HepG2 (cell line): ENCODE data around the gene TNFRSF6B. TPM values are rescaled to one million over a fixed set of nuclear protein-coding genes. Genes with fewer than 3 reads are reported as not detected.

Source experiments
- AGO2 ChIP-seq: fragments of 200-400 bp; formaldehyde crosslinking; optimal IDR thresholded peaks from 2 replicates; pipeline ENCODE3; 2017; ENCODE audit warnings: mild to moderate bottlenecking, low read depth, low read length, moderate library complexity
- AKAP8 ChIP-seq: sonication (generic); formaldehyde crosslinking; IDR thresholded peaks from 2 replicates; pipeline ENCODE4 v1.5.1; 2020; ENCODE audit warnings: mild to moderate bottlenecking, missing genetic modification reagents
- BCLAF1 ChIP-seq: fragments of 450-650 bp; IDR thresholded peaks from 2 replicates; pipeline ENCODE4 v1.6.1; 2017; ENCODE audit warnings: mild to moderate bottlenecking
- BORCS8-MEF2B ChIP-seq: sonication (generic); formaldehyde crosslinking; IDR thresholded peaks from 2 replicates; pipeline ENCODE4 v1.8.0; 2022; ENCODE audit warnings: mild to moderate bottlenecking, missing genetic modification reagents
- EED ChIP-seq: sonication (generic); formaldehyde crosslinking; IDR thresholded peaks from 2 replicates; pipeline ENCODE4 v1.5.0; 2020; ENCODE audit warnings: mild to moderate bottlenecking, missing genetic modification reagents
- FOSL2 ChIP-seq: sonication (generic); formaldehyde crosslinking; IDR thresholded peaks from 2 replicates; pipeline ENCODE4 v1.4.0; 2020; ENCODE audit warnings: missing genetic modification reagents
- KAT2B ChIP-seq: fragments of 150-350 bp; IDR thresholded peaks from 2 replicates; pipeline ENCODE4 v1.6.1; 2014; ENCODE audit warnings: low read depth, low read length, borderline replicate concordance
- NFE2 ChIP-seq: sonication (generic); formaldehyde crosslinking; IDR thresholded peaks from 2 replicates; pipeline ENCODE4 v1.4.0; 2020; ENCODE audit warnings: missing genetic modification reagents
- NFIB ChIP-seq: sonication (generic); formaldehyde crosslinking; IDR thresholded peaks from 2 replicates; pipeline ENCODE4 v1.9.0; 2021; ENCODE audit warnings: missing genetic modification reagents, mild to moderate bottlenecking, borderline replicate concordance
- REXO4 ChIP-seq: sonication (generic); formaldehyde crosslinking; IDR thresholded peaks from 2 replicates; pipeline ENCODE4 v1.8.0; 2022; ENCODE audit warnings: missing genetic modification reagents, mild to moderate bottlenecking, borderline replicate concordance
- RXRA ChIP-seq: sonication (generic); formaldehyde crosslinking; IDR thresholded peaks from 2 replicates; pipeline ENCODE4 v1.5.1; 2020; ENCODE audit warnings: missing genetic modification reagents
- TOE1 ChIP-seq: sonication (generic); formaldehyde crosslinking; IDR thresholded peaks from 2 replicates; pipeline ENCODE4 v1.4.0; 2020; ENCODE audit warnings: mild to moderate bottlenecking, missing genetic modification reagents
- ZFP41 ChIP-seq: sonication (generic); formaldehyde crosslinking; IDR thresholded peaks from 2 replicates; pipeline ENCODE4 v1.4.0; 2020; ENCODE audit warnings: mild to moderate bottlenecking, missing genetic modification reagents, borderline replicate concordance
- ZFP91 ChIP-seq: sonication (generic); formaldehyde crosslinking; IDR thresholded peaks from 2 replicates; pipeline ENCODE4 v1.9.0; 2022; ENCODE audit warnings: missing genetic modification reagents, mild to moderate bottlenecking, borderline replicate concordance
- ZKSCAN1 ChIP-seq: fragments of 150-350 bp; IDR thresholded peaks from 2 replicates; pipeline ENCODE4 v1.6.1; 2014; ENCODE audit warnings: low read length
- ZMYM2 ChIP-seq: sonication (generic); formaldehyde crosslinking; IDR thresholded peaks from 2 replicates; pipeline ENCODE4 v1.8.0; 2022; ENCODE audit warnings: mild to moderate bottlenecking, missing genetic modification reagents
- ZNF550 ChIP-seq: sonication (generic); formaldehyde crosslinking; IDR thresholded peaks from 2 replicates; pipeline ENCODE4 v1.4.0; 2020; ENCODE audit warnings: mild to moderate bottlenecking, missing genetic modification reagents, borderline replicate concordance
- polyA plus RNA-seq, 8 experiments: library from polyadenylated mRNA; depleted of rRNA in 3 of 8; stranded (reverse) in 7 of 8; unstranded in 1 of 8; fragments of >200 nt; fragmentation: Illumina TruSeq in 4 of 8; extraction: Trizol in 4 of 8; gene quantifications; 2 replicates each; pipeline versions ENCODE4 v1.2.1 to v1.2.3, GENCODE V29; 2011 to 2016; ENCODE audit warnings: low read depth in 4 of 8, missing spikeins in 1 of 8, mixed read lengths in 1 of 8; ENCODE audit not compliant: insufficient read depth in 1 of 8
- total RNA-seq, 5 experiments: library from RNA; depleted of rRNA; stranded (reverse); fragments of >200 nt; fragmentation: Illumina TruSeq; extraction: Trizol; gene quantifications; 2 replicates each; pipeline ENCODE4 v1.2.3, GENCODE V29; 2016; ENCODE audit warnings: low read depth in 1 of 5
- TF ChIP-seq, protein P1 (sequence below): IDR thresholded peaks from 2 replicates; pipeline ENCODE4 v1.6.1; 2016; ENCODE audit warnings: mild to moderate bottlenecking, missing biosample characterization, missing genetic modification reagents
- TF ChIP-seq, protein P2 (sequence below): sonication (generic); formaldehyde crosslinking; IDR thresholded peaks from 2 replicates; pipeline ENCODE4 v1.4.0; 2020; ENCODE audit warnings: missing genetic modification reagents

Gene TNFRSF6B
- total and polyA plus RNA-seq, 2 of the 13 experiments (the other 11 are each of a cell fraction or from before 2014, with no cell fraction given), result 0.24 TPM; not detected in 1

GRCh38 chr20:63657937-63658748, 38.3 kb upstream of the TNFRSF6B start, which contains the start of gene RTEL1 (continued):
- TF ChIP-seq ZMYM2 (CRISPR knock-in tag) (0 out of 2 replicates have a peak, but pooled peaks have one; percentile 72), EED (no peak; the same call in none of the 2 replicates), ZFP41 (no peak), AKAP8 (peak; percentile 96), NFE2 (0 out of 2 replicates have a peak, but pooled peaks have one; percentile 28), NFIB (CRISPR knock-in tag) (no peak), BCLAF1 (no peak), ZNF550 (CRISPR knock-in tag) (no peak), RXRA (CRISPR knock-in tag) (peak; percentile 74; the same call in 1 of the 2 replicates), ZFP91 (CRISPR knock-in tag) (peak; percentile 98), AGO2 (peak; percentile 33), TOE1 (peak; percentile 92), FOSL2 (CRISPR knock-in tag) (peak; percentile 64), KAT2B (no peak), REXO4 (CRISPR knock-in tag) (peak; percentile 15; the same call in 1 of the 2 replicates), BORCS8-MEF2B (CRISPR knock-in tag) (peak; percentile 95), ZKSCAN1 (peak; percentile 48; the same call in 1 of the 2 replicates)
- TF ChIP-seq, protein P1, sequence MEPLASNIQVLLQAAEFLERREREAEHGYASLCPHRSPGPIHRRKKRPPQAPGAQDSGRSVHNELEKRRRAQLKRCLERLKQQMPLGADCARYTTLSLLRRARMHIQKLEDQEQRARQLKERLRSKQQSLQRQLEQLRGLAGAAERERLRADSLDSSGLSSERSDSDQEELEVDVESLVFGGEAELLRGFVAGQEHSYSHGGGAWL (CRISPR knock-in tag), result peak; percentile 95
- TF ChIP-seq, protein P2, sequence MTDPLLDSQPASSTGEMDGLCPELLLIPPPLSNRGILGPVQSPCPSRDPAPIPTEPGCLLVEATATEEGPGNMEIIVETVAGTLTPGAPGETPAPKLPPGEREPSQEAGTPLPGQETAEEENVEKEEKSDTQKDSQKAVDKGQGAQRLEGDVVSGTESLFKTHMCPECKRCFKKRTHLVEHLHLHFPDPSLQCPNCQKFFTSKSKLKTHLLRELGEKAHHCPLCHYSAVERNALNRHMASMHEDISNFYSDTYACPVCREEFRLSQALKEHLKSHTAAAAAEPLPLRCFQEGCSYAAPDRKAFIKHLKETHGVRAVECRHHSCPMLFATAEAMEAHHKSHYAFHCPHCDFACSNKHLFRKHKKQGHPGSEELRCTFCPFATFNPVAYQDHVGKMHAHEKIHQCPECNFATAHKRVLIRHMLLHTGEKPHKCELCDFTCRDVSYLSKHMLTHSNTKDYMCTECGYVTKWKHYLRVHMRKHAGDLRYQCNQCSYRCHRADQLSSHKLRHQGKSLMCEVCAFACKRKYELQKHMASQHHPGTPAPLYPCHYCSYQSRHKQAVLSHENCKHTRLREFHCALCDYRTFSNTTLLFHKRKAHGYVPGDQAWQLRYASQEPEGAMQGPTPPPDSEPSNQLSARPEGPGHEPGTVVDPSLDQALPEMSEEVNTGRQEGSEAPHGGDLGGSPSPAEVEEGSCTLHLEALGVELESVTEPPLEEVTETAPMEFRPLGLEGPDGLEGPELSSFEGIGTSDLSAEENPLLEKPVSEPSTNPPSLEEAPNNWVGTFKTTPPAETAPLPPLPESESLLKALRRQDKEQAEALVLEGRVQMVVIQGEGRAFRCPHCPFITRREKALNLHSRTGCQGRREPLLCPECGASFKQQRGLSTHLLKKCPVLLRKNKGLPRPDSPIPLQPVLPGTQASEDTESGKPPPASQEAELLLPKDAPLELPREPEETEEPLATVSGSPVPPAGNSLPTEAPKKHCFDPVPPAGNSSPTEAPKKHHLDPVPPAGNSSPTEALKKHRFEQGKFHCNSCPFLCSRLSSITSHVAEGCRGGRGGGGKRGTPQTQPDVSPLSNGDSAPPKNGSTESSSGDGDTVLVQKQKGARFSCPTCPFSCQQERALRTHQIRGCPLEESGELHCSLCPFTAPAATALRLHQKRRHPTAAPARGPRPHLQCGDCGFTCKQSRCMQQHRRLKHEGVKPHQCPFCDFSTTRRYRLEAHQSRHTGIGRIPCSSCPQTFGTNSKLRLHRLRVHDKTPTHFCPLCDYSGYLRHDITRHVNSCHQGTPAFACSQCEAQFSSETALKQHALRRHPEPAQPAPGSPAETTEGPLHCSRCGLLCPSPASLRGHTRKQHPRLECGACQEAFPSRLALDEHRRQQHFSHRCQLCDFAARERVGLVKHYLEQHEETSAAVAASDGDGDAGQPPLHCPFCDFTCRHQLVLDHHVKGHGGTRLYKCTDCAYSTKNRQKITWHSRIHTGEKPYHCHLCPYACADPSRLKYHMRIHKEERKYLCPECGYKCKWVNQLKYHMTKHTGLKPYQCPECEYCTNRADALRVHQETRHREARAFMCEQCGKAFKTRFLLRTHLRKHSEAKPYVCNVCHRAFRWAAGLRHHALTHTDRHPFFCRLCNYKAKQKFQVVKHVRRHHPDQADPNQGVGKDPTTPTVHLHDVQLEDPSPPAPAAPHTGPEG (CRISPR knock-in tag), result peak; percentile 96
